NB4 (cell line): ENCODE results near the gene PDGFD.

Experiments
- CTCF ChIP-seq: IDR thresholded peaks from one replicate; pipeline ENCODE4 v1.5.1; 2012; ENCODE audit warnings: low read depth, low read length
- MAX ChIP-seq: IDR thresholded peaks from 2 replicates; pipeline ENCODE4 v1.6.1; 2011; ENCODE audit warnings: low read depth, low read length
- MYC ChIP-seq: IDR thresholded peaks from 2 replicates; pipeline ENCODE4 v1.6.1; 2011; ENCODE audit warnings: low read depth, low read length
- POLR2A ChIP-seq: IDR thresholded peaks from 2 replicates; pipeline ENCODE4 v1.6.1; 2011; ENCODE audit warnings: mild to moderate bottlenecking; ENCODE audit not compliant: insufficient read length; ENCODE audit errors: extremely low read depth

- no peak for TF ChIP-seq POLR2A
- no peak for TF ChIP-seq CTCF
- no peak for TF ChIP-seq MAX
- TF ChIP-seq MYC = no peak
Measured at GRCh38 chr11:103898577-103899336, 265.2 kb downstream of the PDGFD start.
